NCI-H187 treated with DMSO at 0.1 percent for 48 hours (cell line): ENCODE measurements around the gene UHRF1.
A peak's percentile ranks its signal among the peaks of the same experiment; 100 is the strongest.
"Not testable (repeated sequence)": the region's sequence is repeated elsewhere in the genome, so short reads cannot be mapped to it uniquely, and the experiment has no call there.

Experiments used
- DNase-seq: peaks from one replicate; lab custom pipeline; 2025; lab: John Stamatoyannopoulos, UW

The UHRF1 gene

GRCh38 chr19:4971816-4972495 lies 62.7 kb downstream of the UHRF1 start:
- DNase-seq = no peak

- no peak for DNase-seq
Measured at GRCh38 chr19:4972509-4973230, 63.4 kb downstream of the UHRF1 start.

- DNase-seq = no peak
Measured at GRCh38 chr19:4974880-4975469, 65.7 kb downstream of the UHRF1 start.

GRCh38 chr19:4975601-4976000 lies 66.3 kb downstream of the UHRF1 start:
- DNase-seq = not testable (repeated sequence)

GRCh38 chr19:4976401-4977298 lies 67.3 kb downstream of the UHRF1 start:
- no peak for DNase-seq

- DNase-seq = no peak
Measured at GRCh38 chr19:4977299-4978174, 68.2 kb downstream of the UHRF1 start.

GRCh38 chr19:4979211-4979807 lies 70.0 kb downstream of the UHRF1 start:
- DNase-seq = no peak

- no peak for DNase-seq
Measured at GRCh38 chr19:4980067-4980466, 70.8 kb downstream of the UHRF1 start.

- no peak for DNase-seq
Measured at GRCh38 chr19:4980838-4981680, 71.8 kb downstream of the UHRF1 start.

GRCh38 chr19:4981681-4981958 lies 72.3 kb downstream of the UHRF1 start:
- DNase-seq = no peak

- DNase-seq = no peak
Measured at GRCh38 chr19:4983346-4984105, 74.2 kb downstream of the UHRF1 start.

GRCh38 chr19:4984106-4984380 lies 74.7 kb downstream of the UHRF1 start:
- no peak for DNase-seq

- DNase-seq = peak; percentile 59
Measured at GRCh38 chr19:4984438-4984990, 75.2 kb downstream of the UHRF1 start.

GRCh38 chr19:4985551-4985991 lies 76.3 kb downstream of the UHRF1 start:
- no peak for DNase-seq

GRCh38 chr19:4986056-4986455 lies 76.8 kb downstream of the UHRF1 start:
- no peak for DNase-seq

GRCh38 chr19:4986471-4986891 lies 77.2 kb downstream of the UHRF1 start:
- no peak for DNase-seq

GRCh38 chr19:4987256-4987655 lies 78.0 kb downstream of the UHRF1 start:
- no peak for DNase-seq

- DNase-seq = no peak
Measured at GRCh38 chr19:4987692-4988370, 78.5 kb downstream of the UHRF1 start.
